Karpas-422 (cell line): ENCODE data around the gene DACH1. TPM values are rescaled to one million over a fixed set of nuclear protein-coding genes. Genes with fewer than 3 reads are reported as not detected.

Experiments
- DNase-seq: peaks from one replicate; pipeline ENCODE4 v3.0.0-alpha.2; 2015
- H2AFZ ChIP-seq: fragments of 200-600 bp; sonication (generic); 2 replicates; pipeline ENCODE4 v1.6.1; 2014; ENCODE audit warnings: antibody characterized with exemption, low read length, mixed read lengths
- H3K27ac ChIP-seq: fragments of 200-600 bp; sonication (generic); 2 replicates; pipeline ENCODE4 v1.5.1; 2014; ENCODE audit warnings: mild to moderate bottlenecking, low read length, moderate library complexity
- H3K27me3 ChIP-seq: fragments of 200-600 bp; sonication (generic); 2 replicates; pipeline ENCODE4 v1.6.1; 2014; ENCODE audit warnings: low read length, mixed read lengths
- H3K36me3 ChIP-seq: fragments of 200-600 bp; sonication (generic); 2 replicates; pipeline ENCODE4 v1.6.1; 2014; ENCODE audit warnings: low read length, mixed read lengths; ENCODE audit not compliant: insufficient read depth
- H3K4me1 ChIP-seq: fragments of 200-600 bp; sonication (generic); 2 replicates; pipeline ENCODE4 v1.6.1; 2014; ENCODE audit warnings: mild to moderate bottlenecking, low read length, mixed read lengths
- H3K4me2 ChIP-seq: fragments of 200-600 bp; sonication (generic); 2 replicates; pipeline ENCODE4 v1.6.1; 2014; ENCODE audit warnings: low read length, low read depth, mild to moderate bottlenecking; ENCODE audit not compliant: poor library complexity, severe bottlenecking
- H3K4me3 ChIP-seq: fragments of 200-600 bp; sonication (generic); 2 replicates; pipeline ENCODE4 v1.5.1; 2014; ENCODE audit warnings: mild to moderate bottlenecking, antibody characterized with exemption, low read length, mixed read lengths
- H3K79me2 ChIP-seq: fragments of 200-600 bp; sonication (generic); 2 replicates; pipeline ENCODE4 v1.6.1; 2014; ENCODE audit warnings: mild to moderate bottlenecking, low read length, mixed read lengths
- H3K9ac ChIP-seq: fragments of 200-600 bp; sonication (generic); 2 replicates; pipeline ENCODE4 v1.6.0; 2014; ENCODE audit warnings: low read length
- H3K9me2 ChIP-seq: fragments of 200-600 bp; sonication (generic), shearing (Covaris generic); replicated peaks from 2 replicates; pipeline ENCODE4 v1.6.0; 2014; ENCODE audit warnings: mild to moderate bottlenecking, low read length, moderate library complexity; ENCODE audit not compliant: insufficient read depth
- H3K9me3 ChIP-seq: fragments of 300-700, 200-600 bp; sonication (generic); 2 replicates; pipeline ENCODE4 v1.6.1; 2014; ENCODE audit warnings: low read length, mixed read lengths
- H4K20me1 ChIP-seq: fragments of 200-600 bp; sonication (generic); 2 replicates; pipeline ENCODE4 v1.6.1; 2014; ENCODE audit warnings: mild to moderate bottlenecking, antibody characterized with exemption, low read length, low read depth; ENCODE audit not compliant: insufficient read depth
- total RNA-seq: library from RNA; depleted of rRNA; stranded (reverse); fragments of >200 nt; shearing (Covaris generic); gene quantifications from 2 replicates; pipeline ENCODE4 v1.2.3, GENCODE V29; 2014; ENCODE audit warnings: low replicate concordance

DACH1 gene
- total RNA-seq, 1 experiment from 2014 or later, result not detected

DNA sequence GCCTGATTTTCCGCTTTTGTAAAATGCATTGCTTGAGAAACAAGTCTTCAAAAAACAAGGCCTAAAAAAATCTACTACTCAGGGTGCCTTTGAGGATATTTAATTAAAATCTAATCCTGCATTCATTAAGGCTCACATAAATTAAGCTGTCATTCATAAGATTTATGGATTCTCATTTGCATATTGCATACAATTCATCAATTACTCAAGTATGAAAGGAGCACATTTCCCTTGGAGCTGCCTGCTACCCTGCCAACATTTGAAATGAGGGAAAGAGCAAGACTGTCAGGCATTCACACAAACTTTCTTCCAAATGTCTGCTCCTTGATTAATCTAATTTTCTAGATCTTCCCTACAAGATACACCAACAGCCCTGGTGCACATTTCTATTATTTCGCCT is 140.0 kb downstream of the DACH1 start:
- H3K4me3 ChIP-seq, result no peak overlapping the region
- no peaks in the 10 kb centered on the region for H3K36me3 ChIP-seq
- H3K4me2 ChIP-seq, result no peak overlapping the region
- no peaks in the 10 kb centered on the region for H3K27me3 ChIP-seq
- DNase-seq, result no peak
- peaks cover 7% of the 10 kb centered on the region; the same call in 1 of the 2 replicates for H3K9me3 ChIP-seq
- H3K9ac ChIP-seq, result no peak overlapping the region
- no peaks in the 10 kb centered on the region for H3K9me2 ChIP-seq
- H2AFZ ChIP-seq, result no peak overlapping the region
- H3K4me1 ChIP-seq, result no peaks in the 10 kb centered on the region
- H3K27ac ChIP-seq, result no peak overlapping the region
- H4K20me1 ChIP-seq, result no peaks in the 10 kb centered on the region
- H3K79me2 ChIP-seq, result no peaks in the 10 kb centered on the region

DNA sequence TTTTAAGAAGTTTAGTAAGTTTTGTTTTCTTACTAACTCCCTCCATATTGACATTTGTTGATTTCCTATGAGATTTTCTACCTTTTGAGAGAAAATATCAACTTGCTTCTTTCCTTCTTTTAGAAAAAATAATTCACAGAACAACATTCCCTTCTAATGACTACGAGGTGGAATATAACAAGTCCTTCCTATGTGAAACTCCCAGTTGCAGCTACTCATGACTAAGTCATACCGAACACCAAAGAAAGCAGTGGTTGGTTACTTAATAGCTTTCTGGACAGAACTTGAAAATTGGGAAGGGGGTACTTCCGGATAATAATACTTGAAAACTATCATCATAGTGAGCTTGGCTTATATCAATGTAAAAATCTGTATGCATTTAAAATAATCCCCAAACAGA is 144.8 kb downstream of the DACH1 start:
- no peak overlapping the region for H3K4me2 ChIP-seq
- no peaks in the 10 kb centered on the region for H3K4me1 ChIP-seq
- no peaks in the 10 kb centered on the region for H4K20me1 ChIP-seq
- H3K9me3 ChIP-seq, result peaks cover 3% of the 10 kb centered on the region; the same call in 1 of the 2 replicates
- H3K27me3 ChIP-seq, result no peaks in the 10 kb centered on the region
- no peaks in the 10 kb centered on the region for H3K36me3 ChIP-seq
- H2AFZ ChIP-seq, result no peak overlapping the region
- no peak overlapping the region for H3K27ac ChIP-seq
- no peak overlapping the region for H3K9ac ChIP-seq
- no peak for DNase-seq
- H3K79me2 ChIP-seq, result no peaks in the 10 kb centered on the region
- no peaks in the 10 kb centered on the region for H3K9me2 ChIP-seq
- H3K4me3 ChIP-seq, result no peak overlapping the region

DNA sequence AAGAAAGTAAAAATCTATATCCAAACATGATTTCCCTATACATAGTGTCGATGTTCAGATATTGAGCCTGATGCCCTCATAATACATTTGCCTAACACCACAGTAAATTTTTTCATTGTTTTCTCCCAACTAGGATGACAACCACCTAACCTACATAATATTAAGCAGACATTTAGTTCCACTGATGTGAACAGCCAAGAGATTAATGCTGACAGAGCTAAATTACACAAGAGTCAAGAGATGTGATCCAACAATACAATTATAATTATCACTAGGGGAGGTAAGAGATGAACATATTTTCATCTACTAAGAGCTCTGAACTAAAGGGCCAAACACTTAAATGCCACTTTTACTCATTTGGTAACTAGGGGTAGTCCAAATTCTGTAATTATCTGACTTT is 145.9 kb downstream of the DACH1 start:
- Histone ChIP-seq H3K9me3 (peaks cover 1% of the 10 kb centered on the region; the same call in 1 of the 2 replicates), H3K9me2 (no peaks in the 10 kb centered on the region), H3K4me1 (no peaks in the 10 kb centered on the region), H3K79me2 (no peaks in the 10 kb centered on the region), H2AFZ (no peak overlapping the region), H3K36me3 (no peaks in the 10 kb centered on the region), H3K9ac (no peak overlapping the region), H3K27ac (no peak overlapping the region), H3K4me3 (no peak overlapping the region), H4K20me1 (no peaks in the 10 kb centered on the region), H3K27me3 (no peaks in the 10 kb centered on the region), H3K4me2 (no peak overlapping the region)
- DNase-seq, result no peak

DNA sequence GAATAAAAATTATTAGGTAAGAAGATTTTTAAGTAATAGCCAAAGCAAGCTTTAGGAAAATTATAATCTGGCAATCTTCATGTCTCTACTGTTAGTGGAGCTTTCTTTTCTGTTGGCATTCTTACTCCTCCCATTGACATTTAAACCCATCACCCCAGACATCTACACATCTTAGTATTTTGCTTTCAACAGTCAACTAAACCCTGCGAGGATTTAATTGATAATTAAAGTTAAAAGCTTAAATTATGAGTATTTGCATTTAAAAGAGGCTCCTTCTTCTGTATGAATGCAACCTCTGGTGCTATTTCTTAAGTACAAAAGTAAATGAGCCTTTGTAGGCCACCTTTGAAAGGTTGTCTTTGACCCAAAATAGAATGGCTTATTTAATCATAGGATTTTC is 148.1 kb downstream of the DACH1 start:
- Histone ChIP-seq H3K27ac (no peak overlapping the region), H3K9ac (no peak overlapping the region), H2AFZ (no peak overlapping the region), H3K4me1 (no peaks in the 10 kb centered on the region), H3K4me3 (no peak overlapping the region), H3K27me3 (no peaks in the 10 kb centered on the region), H3K9me3 (no peaks in the 10 kb centered on the region), H3K36me3 (no peaks in the 10 kb centered on the region), H3K79me2 (no peaks in the 10 kb centered on the region), H4K20me1 (no peaks in the 10 kb centered on the region), H3K4me2 (no peak overlapping the region), H3K9me2 (no peaks in the 10 kb centered on the region)
- no peak for DNase-seq

DNA sequence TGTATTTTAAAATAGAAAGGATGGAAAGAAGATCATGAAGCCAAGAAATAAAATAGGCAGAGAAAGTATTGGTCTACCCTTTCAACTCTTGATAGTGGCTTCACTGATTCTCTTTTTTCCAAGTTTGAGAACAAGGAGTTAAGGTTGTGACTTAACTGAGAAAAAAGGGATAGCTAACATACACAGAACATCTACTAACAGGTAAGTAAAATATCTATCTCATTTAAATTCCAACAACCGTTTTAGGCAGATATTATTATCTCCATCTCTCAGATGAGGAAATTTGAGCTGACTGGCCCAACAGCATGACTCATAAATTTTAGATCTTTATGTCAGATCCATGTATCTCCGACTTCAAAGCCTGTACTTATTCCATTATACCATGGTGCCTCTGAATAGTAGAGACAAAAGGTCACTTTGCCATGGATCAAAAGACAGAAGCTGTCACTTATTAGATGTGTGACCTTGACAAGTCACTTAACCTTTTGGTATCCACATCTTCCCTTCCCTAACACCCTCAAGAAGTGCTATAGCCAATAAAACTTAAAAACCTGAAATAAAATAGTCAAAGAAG is 152.1 kb downstream of the DACH1 start:
- Histone ChIP-seq H3K9me2 (no peaks in the 10 kb centered on the region), H4K20me1 (no peaks in the 10 kb centered on the region), H3K4me2 (no peak overlapping the region), H3K27ac (no peak overlapping the region), H3K9ac (no peak overlapping the region), H2AFZ (no peak overlapping the region), H3K36me3 (no peaks in the 10 kb centered on the region), H3K27me3 (no peaks in the 10 kb centered on the region), H3K4me3 (no peak overlapping the region), H3K4me1 (no peaks in the 10 kb centered on the region), H3K9me3 (peaks cover 3% of the 10 kb centered on the region; the same call in 1 of the 2 replicates), H3K79me2 (no peaks in the 10 kb centered on the region)
- no peak for DNase-seq

DNA sequence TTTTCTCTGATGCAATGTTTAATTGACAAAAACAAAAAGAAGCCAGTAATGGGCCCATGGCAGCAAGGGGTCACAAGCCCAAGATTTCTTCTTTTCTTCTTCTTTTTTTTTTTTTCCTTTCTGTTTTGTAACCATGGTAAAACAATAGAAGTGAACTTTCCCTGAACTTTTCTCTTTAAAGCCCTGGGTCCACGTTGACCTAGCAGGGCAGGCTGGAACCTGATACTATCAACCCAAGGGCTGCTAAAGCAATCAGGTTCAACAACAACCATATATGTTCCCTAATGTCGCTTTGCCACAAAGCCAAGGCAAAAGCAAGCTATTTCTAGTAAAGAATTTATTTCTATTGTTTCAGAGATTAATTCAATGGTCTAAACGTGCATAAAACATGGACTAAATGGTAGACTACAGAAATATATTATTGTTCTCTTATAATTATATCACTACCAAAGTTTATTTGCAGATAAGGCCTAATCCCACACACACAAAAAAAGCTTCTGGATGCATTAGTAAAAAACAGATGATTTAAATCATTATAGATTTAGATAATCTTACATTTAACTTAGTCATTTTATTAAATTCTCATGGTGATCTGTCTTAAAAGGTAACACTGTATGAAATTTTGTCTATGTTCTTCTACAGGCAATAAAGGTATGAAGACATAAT is 153.9 kb downstream of the DACH1 start:
- no peaks in the 10 kb centered on the region for H4K20me1 ChIP-seq
- peaks cover 6% of the 10 kb centered on the region; the same call in 1 of the 2 replicates for H3K9me3 ChIP-seq
- H3K4me1 ChIP-seq, result no peaks in the 10 kb centered on the region
- DNase-seq, result no peak
- H3K4me2 ChIP-seq, result no peak overlapping the region
- H3K27ac ChIP-seq, result no peak overlapping the region
- no peak overlapping the region for H3K4me3 ChIP-seq
- no peaks in the 10 kb centered on the region for H3K27me3 ChIP-seq
- no peak overlapping the region for H2AFZ ChIP-seq
- no peaks in the 10 kb centered on the region for H3K36me3 ChIP-seq
- H3K79me2 ChIP-seq, result no peaks in the 10 kb centered on the region
- no peak overlapping the region for H3K9ac ChIP-seq
- H3K9me2 ChIP-seq, result no peaks in the 10 kb centered on the region

DNA sequence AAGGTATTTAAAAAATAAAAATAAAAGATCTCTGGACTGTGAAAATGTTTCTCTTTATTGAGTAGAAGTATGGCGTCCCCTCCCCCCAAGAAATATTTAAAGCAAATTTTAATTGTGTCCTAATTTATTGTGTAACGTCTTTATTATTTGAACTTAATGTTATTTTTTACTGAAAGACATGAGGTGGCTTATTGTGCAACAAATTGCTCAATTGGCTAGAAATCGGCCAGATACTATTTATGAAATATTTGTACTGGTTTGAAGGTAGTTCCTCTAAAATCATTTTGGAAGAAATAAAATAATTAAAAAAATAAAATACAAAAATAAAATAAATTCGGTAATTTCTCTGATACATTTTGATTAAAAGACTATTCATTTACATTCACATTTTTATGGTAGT is 162.3 kb downstream of the DACH1 start:
- Histone ChIP-seq H3K79me2 (no peaks in the 10 kb centered on the region), H3K27ac (no peak overlapping the region), H3K36me3 (no peaks in the 10 kb centered on the region), H3K4me3 (no peak overlapping the region), H3K9me3 (peaks cover 18% of the 10 kb centered on the region), H3K4me1 (no peaks in the 10 kb centered on the region), H3K4me2 (no peak overlapping the region), H2AFZ (no peak overlapping the region), H3K9me2 (no peaks in the 10 kb centered on the region), H3K27me3 (no peaks in the 10 kb centered on the region), H4K20me1 (no peaks in the 10 kb centered on the region), H3K9ac (no peak overlapping the region)
- no peak for DNase-seq

DNA sequence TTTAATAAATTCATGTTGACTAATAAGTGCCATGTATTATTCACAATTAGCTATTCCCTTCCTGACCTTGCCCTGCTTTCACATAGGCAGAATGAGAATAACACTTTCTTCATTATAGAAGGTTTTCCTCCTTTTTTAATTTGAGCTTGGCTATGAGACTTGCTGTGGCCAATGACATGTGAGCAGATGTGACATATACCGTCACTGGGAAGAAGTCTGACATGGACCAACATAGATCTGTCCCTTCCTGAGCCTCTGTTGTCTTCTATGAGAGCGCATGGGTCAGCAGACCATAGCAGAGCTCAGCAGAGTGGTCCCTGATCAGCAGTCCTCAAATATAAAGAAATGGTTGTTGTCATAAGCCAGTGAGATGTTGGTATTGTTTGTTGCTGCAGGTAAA is 163.9 kb downstream of the DACH1 start:
- Histone ChIP-seq H2AFZ (no peak overlapping the region), H3K4me3 (no peak overlapping the region), H3K27ac (no peak overlapping the region), H3K27me3 (no peaks in the 10 kb centered on the region), H3K9me2 (no peaks in the 10 kb centered on the region), H4K20me1 (no peaks in the 10 kb centered on the region), H3K4me2 (no peak overlapping the region), H3K79me2 (no peaks in the 10 kb centered on the region), H3K9me3 (peaks cover 15% of the 10 kb centered on the region), H3K36me3 (no peaks in the 10 kb centered on the region), H3K4me1 (no peaks in the 10 kb centered on the region), H3K9ac (no peak overlapping the region)
- DNase-seq, result no peak
